GM19239 (cell line): ENCODE results near the gene TMA7B.
"Not testable (repeated sequence)": the region's sequence is repeated elsewhere in the genome, so short reads cannot be mapped to it uniquely, and the experiment has no call there.

ENCODE experiments used
- DNase-seq: peaks from one replicate; pipeline ENCODE4 v3.0.0; 2011; ENCODE audit warnings: low spot score; ENCODE audit not compliant: insufficient read length
- FAIRE-seq: peaks from 2 replicates; lab custom pipeline; 2011; peaks lifted over from hg19 to GRCh38; lab: Jason Lieb, UNC

The TMA7B gene

DNA sequence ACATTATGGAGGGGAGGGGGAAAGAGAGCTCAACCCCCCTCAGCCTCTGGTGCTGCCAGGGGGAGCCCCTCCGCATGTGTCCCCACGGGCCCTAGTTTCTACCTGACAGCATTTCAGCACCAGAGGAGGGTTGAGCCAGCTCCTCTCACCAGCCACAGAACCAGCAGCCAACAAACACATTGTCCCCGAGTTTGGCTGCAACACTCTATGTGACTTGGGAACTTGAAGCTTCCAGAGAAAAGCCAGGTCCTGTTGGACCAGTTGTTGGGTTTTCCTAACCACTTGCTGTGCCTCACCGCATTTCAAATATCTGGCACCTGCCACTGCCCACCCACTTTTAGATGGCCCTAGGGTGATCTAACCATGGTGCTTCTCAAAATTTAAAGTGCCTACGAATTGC is 13.5 kb downstream of the TMA7B start:
- DNase-seq (no peak), FAIRE-seq (no peak)

GRCh38 chr22:39974065-39974464 is 13.9 kb downstream of the TMA7B start:
- DNase-seq, result no peak
- FAIRE-seq, result no peak

DNA sequence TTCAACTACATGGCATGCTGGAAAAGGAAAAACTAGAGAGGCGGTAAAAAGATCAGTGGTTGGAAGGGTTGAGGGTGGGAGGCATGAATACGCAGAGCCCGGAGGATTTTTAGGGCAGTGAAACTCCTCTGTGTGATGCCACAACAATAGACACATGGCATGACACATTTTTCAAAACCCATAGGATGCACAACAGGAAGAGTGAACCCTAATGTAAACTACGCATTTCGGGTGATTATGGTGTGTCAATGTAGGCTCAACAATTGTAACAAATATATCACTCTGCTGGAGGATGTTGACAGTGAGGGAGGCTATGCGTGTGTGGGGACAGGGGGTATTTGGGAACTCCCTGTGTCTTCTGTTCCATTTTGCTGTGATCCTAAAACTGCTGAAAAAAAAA is 18.9 kb downstream of the TMA7B start:
- DNase-seq (no peak), FAIRE-seq (no peak)

DNA sequence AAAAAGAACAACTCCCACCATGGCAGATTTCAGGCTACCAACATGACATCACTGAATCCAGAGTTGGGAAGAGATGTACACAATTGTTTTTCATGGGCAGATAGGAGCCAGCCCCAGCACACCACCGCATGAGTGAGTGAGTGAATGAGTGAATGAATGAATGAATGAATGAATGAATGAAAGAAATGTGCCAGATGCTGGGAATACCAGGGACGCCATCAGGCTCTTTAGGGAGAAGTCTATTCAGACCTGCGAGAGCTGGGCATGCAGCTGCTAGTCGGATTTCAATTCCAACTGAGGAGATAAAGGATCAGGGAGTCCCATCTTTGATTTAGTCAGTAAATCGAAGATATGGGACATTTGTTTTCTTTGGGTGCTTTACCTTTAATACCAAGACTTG is 19.3 kb downstream of the TMA7B start:
- FAIRE-seq (no peak), DNase-seq (no peak)

DNA sequence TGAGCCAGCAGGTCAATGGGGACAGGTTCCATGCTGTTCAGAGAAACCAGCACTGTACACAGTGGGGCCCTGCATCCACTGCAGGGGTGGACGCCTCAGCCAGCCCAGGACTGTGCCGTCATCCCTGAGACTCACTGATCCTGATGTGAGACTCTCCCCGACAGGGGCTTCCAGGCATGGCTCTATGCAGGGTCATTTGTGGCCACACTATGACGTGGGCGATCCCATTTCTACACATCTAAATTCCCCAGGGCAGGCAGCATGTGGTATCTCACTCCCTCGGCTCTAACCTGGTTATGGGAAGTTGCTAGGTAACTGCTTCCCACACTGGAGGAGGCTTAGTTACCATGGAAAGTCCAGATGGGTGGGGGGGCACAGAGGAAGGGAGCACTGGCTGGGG is 20.4 kb downstream of the TMA7B start:
- no peak for FAIRE-seq
- DNase-seq, result no peak

- no peak for FAIRE-seq
- no peak for DNase-seq
These were observed 23.1 kb downstream of the TMA7B start for GRCh38 chr22:39983346-39983745.

GRCh38 chr22:39984006-39984405 is 23.8 kb downstream of the TMA7B start:
- no peak for FAIRE-seq
- DNase-seq, result no peak

GRCh38 chr22:39984746-39985145 is 24.5 kb downstream of the TMA7B start:
- DNase-seq (no peak), FAIRE-seq (no peak)

DNA sequence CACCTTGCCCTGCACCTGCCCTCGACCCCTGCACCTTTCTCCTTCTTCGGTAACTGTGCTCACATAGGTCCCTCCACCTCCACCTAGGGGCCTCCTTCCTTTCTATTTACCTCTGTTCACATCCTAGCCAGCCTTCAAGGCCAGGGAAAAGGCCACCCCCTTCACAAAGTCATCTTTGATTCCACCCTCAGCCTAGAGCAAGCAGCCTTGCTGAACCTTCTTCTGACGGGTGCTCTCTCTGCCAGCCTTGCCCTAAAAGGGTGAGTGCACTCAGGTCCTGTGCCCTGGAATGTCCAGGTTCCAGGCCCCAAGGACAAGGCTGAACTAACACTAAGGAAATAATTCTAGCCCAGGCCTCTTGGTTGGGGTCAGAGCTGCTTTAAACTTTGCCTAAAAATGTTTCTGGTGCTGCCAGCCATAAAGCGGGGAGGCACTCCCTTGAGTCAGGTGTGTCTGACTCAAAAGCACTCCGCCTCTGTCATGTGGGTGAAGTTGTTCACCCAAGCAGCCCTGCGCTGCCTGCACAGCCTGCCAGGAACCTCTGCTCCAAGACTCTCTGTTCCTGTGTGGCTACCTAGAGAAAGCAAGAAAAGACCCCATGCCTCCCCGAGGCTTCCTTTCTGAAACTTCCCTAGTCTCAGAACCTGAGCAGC is 25.3 kb downstream of the TMA7B start:
- DNase-seq, result no peak
- FAIRE-seq, result no peak

GRCh38 chr22:39988386-39989114 is 28.4 kb downstream of the TMA7B start:
- DNase-seq (no peak), FAIRE-seq (no peak)

GRCh38 chr22:39989633-39990032 is 29.4 kb downstream of the TMA7B start:
- DNase-seq (no peak), FAIRE-seq (no peak)

DNA sequence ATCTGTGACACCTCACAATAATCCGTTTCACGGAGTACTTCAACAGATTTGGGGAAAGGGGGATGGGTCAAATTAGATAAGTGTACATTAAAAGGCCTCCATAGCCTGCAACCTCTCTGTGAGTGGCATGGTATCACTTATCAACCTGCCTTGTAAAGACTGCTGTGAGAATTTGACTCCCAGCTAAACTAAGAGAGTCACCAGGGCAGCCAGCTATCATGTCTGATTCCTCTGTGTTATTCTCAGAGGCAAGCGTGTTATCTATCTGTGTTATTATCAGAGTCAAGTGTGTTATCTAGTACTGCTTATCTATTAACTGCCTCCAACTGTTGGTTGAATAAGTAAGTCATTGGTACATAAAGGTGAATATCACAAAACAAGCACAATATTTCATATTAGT is 30.5 kb downstream of the TMA7B start:
- DNase-seq (no peak), FAIRE-seq (no peak)

GRCh38 chr22:39991159-39991860 is 31.1 kb downstream of the TMA7B start:
- FAIRE-seq, result no peak
- DNase-seq, result no peak

DNA sequence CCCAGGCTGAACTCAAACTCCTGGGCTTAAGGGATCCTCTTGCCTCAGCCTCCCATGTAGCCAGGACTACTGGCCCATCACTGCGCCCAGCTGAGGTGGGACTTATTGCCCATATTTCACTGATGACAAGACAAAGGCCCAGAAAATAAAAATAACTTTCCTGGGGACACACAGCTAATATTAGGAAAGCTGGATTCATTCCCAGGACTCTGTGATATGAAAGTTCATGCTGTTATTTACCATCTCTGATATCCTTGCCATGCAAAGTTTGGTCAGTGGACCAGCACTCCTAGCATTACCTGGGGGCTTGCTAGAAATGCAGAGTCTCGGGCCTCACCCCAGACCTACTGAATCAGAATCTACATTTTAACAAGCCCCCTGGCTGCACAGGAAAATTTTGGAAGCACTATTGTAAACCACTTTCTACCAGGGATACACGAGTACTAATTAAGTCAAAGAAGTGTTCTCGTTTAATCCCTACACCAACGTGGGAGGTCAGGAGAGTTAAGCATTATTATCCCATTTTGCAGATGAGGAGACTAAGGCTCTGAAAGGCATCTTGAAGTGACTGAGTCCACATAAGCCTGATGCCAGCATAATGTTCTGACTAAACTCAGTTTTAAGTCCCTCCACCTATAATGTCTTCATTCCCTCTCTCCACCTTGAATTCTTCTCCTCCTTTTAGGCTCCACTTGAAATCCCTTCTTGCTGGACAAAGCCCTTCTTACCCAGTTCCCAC is 32.1 kb downstream of the TMA7B start:
- DNase-seq (no peak), FAIRE-seq (no peak)

GRCh38 chr22:39992894-39993293 is 32.7 kb downstream of the TMA7B start:
- DNase-seq, FAIRE-seq: not testable (repeated sequence)

DNA sequence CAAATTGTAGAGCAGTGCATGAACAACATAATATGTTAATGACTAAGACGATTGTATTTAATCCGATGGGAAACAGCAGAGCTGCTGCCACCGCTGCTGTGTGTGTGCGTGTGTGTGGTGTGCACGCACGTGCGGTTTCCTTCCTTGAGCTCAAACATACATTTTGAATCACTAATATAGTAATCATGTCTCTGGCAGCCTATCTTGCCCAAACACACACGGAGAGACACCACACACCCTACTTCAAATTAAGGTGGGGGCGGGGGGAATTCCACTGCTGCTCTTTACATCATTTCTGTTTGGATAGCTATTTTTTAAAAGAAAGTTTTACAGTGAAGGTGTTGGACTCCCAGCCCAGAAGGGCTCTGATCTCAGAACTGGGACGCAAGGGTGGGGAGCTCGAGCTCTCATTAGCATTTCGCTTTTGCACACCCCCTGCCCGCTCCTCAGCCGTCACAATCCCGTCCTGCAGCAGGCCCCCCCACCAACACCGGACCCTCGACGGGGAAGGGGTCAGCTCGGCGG is 33.9 kb downstream of the TMA7B start:
- DNase-seq (no peak), FAIRE-seq (no peak)

- FAIRE-seq, result no peak
- no peak for DNase-seq
These were observed 34.6 kb downstream of the TMA7B start, which contains the start of gene FAM83F for GRCh38 chr22:39994566-39995392. FAM83F (plus strand) TSS chr22:39994954; CDS start chr22:39995043, 89 bp downstream.

GRCh38 chr22:39995393-39996252 is 35.4 kb downstream of the TMA7B start:
- DNase-seq, result no peak
- no peak for FAIRE-seq

DNA sequence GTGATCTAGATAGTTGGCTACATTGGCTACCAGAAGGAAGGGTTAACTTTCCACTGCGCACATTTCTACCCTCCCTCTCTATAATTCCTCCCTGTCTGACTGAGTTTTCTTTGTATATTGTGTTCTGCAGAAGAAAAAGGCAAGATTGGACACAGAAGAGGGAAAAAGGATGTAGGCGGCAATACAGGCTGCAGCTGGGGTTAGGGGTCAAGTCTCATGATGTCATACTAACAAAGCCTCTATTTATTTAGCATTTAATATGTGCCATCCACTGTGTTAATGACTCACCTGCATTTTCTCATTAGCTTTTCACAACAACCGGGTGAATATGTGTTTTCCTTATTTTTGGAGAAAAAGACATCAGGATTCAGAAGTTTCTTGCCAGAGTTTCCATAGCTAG is 36.5 kb downstream of the TMA7B start:
- DNase-seq (no peak), FAIRE-seq (no peak)
